HG02763 (cell line): Measurements from ENCODE around the gene ATXN1L.
"Not testable (repeated sequence)": the region's sequence is repeated elsewhere in the genome, so short reads cannot be mapped to it uniquely, and the experiment has no call there.

Experiments
- ATAC-seq: cut with Tn5 transposase; IDR thresholded peaks from one replicate; pipeline ENCODE4 v1.9.1; 2021; ENCODE audit warnings: mild to moderate bottlenecking, moderate library complexity; ENCODE audit not compliant: unreplicated experiment

The ATXN1L gene, protein sequence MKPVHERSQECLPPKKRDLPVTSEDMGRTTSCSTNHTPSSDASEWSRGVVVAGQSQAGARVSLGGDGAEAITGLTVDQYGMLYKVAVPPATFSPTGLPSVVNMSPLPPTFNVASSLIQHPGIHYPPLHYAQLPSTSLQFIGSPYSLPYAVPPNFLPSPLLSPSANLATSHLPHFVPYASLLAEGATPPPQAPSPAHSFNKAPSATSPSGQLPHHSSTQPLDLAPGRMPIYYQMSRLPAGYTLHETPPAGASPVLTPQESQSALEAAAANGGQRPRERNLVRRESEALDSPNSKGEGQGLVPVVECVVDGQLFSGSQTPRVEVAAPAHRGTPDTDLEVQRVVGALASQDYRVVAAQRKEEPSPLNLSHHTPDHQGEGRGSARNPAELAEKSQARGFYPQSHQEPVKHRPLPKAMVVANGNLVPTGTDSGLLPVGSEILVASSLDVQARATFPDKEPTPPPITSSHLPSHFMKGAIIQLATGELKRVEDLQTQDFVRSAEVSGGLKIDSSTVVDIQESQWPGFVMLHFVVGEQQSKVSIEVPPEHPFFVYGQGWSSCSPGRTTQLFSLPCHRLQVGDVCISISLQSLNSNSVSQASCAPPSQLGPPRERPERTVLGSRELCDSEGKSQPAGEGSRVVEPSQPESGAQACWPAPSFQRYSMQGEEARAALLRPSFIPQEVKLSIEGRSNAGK

DNA sequence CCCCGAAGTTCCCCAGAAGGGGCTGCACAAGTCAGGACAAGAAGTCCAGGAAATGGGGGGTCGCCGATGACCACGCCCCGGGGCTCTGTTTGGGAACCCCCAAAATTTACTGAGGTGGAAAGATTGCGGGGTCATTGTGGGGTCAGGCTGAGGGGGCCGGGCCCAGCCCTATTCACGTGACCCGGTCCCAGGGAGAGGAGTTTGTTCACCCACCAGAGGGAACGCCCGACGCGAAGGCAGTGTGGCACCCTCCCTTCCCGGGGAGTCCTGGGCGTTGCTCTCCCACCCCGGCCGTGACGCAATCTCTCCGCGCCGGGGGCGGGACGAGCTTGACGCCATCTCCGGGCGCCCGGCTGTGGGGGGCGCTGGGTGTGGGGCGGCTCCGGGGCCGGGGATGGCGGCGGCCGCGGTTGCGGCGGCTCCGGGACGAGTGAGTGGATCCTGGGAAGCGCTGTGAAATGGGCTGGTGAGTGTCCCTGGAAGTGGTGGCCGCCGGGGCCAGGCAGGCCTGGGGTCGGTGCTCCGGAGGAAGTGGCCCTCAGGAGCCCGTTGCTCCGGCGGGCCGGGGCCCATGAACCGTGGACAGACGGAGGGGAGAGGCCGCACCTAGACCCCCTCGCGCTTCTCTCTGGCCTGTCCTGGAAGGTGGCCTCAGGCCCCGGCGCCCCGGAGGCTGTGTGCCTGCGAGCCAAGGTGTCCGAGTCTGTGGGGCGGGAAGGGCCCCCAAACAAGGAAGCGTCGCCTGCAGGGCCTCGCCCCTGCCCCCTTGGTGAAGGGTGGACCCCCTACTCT lies at the start of gene ATXN1L:
TSS of gene ATXN1L (plus strand) at position 338 of the 792 bp plus-strand sequence. CDS start 3,765 bp downstream, outside the sequence.
- ATAC-seq: peak; percentile 73

DNA sequence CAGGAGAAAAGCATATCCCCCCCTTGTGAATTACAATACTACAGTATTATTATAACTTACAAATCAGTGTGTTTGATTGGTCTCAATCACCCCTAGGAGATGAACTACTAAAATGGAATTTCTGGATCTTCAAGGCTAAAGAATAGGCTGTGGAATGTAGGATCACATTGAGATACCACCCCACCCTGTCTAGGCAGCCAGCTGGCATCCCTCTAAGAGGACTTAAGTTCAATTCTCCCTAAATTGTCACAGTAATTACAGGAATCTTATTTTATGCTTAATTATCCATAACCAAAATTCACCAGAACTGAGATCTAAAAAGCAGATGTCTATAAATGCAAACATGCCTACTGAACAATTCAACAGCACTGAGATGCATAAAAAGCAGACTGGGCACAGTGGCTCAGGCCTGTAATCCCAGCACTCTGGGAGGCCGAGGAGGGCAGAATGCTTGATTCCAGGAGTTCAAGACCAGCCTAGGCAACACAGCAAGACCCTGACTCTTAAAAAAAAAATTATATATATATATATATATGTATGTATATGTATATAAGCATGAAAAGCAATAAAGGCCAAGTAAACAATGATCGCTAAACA lies 49.2 kb upstream of the ATXN1L start:
- ATAC-seq: no peak

DNA sequence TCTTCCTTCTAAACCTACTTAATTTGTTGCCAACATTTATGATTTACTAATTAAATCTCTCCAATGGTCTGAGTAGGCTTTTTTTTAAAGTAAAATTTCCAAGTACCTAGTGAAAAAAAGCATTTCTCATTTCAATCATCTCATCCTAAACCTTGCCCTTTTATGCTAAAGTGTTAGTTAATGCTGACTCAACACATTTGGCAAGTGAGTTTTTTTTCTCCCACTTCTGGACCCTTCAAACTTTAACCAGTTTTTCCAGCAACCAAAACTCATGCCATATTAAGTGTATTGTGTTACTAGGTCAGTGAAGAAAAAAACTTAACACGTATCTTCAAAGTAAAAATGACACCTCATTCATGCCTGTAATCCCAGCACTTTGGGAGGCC lies 42.5 kb upstream of the ATXN1L start:
- no peak for ATAC-seq

DNA sequence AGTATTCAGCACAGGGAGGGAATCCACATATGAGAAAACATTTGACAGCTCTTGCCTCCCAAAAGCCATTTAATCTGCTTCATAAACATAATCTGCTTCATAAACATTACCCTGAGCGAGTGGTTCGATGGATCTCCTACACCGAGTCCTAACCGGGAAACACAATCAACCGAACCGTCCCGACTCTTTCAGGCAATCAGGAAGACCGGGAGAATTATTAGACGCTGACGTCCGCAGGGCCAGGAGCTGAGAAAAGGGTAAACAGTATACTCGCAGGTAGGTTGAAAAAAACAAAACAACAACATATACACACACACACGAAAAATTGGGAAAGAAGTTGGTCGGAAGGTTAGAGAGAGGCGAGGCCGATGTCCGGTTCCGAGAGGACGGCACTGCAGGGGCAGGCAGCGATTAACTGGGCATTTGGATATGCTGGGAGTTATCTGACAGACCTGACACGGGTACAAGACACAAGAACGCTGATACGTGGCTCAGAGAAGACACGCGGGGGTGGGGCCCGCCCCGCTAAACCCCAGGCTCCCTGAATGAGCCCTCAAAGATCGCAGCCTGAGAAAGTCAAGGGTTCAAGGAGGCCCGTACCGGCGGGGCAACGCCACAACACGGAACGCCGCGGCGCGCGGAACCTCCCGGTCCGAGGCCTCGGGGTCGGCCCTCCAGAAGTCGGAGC lies 37.7 kb upstream of the ATXN1L start:
- ATAC-seq: peak; percentile 33

DNA sequence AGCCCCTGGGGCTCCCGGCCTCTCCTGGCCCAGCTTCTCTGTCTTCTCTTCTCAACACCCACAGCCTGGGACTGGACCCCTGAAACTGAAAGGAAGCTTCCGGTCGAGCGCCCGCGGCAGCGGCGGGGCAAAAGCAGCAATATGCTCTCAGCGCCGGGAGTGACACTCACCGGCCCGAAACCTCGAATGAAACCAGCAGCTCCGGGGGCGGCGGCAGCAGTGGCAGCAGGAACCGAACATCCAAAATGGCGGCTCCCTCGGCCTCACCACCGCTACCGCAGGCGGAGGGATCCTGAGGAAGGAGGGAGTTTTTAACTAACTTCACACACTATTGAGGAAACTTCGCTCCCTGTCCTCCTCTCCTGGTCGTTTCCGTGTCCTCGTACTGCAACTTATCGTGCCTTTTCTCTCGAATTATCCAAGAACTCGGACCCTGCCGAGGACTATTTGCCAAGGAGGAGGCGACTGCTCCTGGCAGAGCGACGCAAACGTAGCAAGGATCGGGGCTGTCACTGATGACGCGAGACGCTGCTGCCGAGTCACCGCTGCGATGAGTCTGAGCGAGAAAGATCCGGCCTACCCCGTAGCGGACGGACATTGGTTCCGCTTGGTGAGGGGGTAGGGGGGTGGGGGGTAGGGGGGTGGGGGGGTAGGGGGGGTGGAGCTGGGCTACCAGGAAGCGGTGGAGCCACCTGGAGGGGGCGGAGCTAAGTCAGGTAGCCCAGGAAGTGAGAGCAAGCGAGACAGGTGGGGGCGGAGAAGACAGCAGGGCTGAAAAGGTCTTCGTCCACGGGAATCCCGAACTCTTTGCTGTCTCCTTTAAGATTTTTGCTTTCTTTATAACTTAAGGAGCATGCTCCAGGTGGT lies 37.0 kb upstream of the ATXN1L start, which contains the start of gene AP1G1:
TSS of gene AP1G1 (minus strand) at position 242 of the 867 bp plus-strand sequence. CDS start 19,355 bp downstream, outside the sequence.
- peak; percentile 77 for ATAC-seq

DNA sequence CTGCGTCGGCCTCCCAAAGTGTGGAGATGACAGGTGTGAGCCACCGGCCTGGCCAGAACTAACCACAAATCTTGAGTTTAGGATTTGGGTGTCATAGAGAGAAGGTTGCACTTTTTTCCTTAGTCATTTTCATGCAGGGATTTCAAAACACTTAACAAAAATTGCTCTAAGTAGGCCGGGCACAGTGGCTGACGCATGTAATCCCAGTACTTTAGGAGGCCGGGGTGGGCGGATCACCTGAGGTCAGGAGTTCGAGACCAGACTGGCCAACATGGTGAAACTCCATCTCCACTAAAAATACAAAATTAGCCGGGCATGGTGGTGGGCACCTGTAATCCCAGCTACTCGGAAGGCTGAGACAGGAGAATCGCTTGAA lies 35.6 kb upstream of the ATXN1L start:
- ATAC-seq: not testable (repeated sequence)

DNA sequence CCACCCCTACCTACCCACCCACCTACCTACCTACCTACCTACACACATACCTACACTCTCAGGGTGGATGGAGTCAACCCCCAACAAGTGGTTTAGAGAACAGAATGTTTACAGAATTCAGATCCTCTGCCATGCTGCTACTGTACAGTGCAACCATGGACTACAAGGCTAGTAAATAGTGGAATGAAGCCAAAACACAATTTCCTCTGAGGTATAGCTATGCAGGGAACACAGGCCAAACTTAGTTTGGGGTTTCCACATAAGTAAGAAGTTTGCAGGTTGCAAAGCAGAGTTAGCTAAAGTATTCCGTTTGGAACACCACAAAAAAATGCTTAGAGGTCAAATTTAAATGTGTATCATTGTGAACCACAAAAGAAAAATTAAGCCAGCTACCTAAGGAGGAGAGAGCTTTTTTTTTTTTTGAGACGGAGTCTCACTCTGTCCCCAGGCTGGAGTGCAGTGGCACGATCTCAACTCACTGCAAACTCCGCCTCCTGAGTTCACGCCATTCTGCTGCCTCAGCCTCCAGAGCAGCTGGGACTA lies 34.4 kb upstream of the ATXN1L start:
- ATAC-seq: no peak

DNA sequence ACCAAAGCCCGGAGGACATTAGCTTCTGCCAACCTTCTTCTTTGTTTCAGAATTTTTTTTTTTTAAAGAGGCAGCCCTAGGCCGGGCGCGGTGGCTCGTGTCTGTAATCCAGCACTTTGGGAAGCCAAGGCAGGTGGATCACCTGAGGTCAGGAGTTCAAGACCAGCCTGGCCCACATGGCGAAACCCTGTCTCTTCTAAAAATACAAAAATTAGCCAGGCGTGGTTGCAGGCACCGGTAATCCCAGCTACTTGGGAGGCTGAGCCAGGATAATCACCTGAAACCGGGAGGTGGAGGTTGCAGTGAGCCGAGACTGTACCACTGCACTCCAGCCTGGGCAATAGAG lies 28.6 kb upstream of the ATXN1L start:
- not testable (repeated sequence) for ATAC-seq

DNA sequence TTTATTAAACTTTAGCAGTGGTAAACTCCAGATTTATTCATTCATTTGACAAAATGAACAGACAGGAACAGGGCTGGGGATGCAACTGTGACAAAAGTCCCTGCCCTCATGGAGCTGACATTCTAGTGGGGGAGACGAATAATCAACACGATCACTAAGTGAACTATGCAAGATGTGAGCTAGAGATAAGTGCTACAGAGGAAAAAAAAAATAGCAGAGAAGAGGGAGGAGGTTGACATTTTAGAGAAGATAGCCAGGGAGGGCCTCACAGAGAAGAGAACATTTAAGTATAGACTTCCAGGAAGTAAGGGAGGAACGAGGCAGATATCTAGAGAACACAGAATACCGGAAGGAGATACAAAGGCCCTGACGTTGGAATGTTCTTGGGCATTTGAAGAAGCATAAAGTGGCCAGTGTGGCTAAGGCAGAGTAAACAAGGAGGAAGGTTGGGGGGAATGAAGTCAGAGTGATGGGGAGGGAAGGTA lies 19.2 kb upstream of the ATXN1L start:
- ATAC-seq: no peak

DNA sequence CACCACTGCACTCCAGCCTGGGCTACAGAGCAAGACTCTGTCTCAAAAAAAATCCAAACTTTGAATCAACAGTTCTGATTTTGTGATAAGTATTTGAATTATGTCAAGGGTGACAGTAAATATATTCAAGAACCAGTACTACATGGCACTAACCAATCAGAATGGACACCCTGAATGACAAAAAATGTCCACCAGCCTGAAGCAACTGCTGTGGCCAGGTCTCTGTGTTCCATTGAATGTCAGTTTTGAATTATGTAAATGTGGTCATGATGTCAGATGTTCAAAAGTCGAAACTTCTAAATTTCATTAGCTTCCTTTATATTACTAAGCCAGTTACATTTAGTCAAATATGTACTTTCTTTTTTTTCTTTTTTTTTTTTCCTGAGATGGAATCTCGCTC lies 15.4 kb upstream of the ATXN1L start:
- ATAC-seq: no peak

DNA sequence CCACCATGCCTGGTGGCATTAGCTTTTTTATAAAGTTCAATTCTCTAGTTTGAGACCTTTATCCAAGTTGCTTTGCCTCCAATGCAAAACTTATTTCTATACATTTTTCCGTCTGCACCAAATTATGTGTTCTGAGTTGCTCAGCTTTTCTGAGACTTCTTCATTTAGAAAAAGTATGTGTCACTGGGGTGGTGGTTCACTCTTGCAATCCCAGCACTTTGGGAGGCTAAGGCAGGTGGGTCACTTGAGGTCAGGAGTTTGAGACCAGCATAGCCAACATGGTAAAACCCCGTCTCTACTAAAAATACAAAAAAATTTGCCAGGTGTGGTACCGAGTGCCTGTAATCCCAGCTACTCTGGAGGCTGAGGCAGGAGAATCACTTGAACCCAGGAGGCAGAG lies 14.1 kb upstream of the ATXN1L start:
- ATAC-seq: not testable (repeated sequence)

DNA sequence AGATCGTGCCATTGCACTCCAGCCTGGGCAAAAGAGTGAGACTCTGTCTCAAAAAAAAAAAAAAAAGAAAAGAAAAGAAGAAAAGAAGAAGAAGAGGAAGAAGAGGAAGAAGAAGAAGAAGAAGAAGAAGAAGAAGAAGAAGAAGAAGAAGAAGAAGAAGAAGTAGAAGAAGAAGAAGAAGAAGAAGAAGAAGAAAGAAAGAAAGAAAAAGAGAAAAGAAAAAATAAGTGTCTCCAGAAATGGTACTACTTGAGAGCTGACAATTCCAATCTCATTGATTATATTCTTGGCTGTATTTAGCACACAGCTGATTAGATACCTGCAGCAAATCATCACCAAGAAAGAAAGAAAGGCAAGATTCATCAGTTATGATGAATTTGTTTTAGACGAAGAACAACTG lies 13.7 kb upstream of the ATXN1L start:
- not testable (repeated sequence) for ATAC-seq

DNA sequence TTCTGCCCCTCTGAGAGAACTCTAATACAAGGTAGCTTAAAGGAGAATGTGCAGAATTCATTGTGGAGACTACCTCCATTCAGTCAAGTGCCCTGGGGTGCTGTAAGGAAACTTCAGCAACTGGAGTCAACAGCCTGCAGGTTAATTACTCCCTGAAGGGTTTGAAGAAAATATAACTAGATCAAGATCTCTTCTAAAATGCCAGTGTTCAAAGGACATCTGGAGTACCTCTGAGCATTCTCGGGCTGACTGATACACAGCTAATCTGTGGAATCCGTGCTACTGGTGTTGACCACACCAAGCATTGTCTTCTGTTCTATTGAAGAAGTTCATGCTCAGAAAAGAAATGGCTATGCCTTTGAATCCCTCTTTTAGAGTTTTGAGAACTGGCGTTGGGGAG lies 11.5 kb upstream of the ATXN1L start:
- no peak for ATAC-seq

DNA sequence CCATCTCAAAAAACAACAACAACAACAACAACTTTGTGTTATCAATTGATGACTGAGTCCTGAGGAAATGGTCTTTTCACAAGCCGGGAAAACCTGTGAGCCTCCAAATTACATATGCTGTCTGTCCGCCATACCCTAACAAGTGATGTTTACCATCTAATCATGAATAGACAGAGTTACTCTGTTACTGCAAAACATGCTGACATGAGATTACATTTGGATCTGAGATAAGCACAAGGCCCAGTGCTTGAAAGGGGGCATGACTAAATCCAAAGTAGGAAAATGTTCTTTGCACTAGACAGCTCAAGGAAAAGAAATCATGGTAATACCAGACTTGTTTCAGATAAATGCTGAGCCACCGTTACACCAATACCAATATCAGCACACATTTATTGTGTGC lies 8.6 kb upstream of the ATXN1L start:
- no peak for ATAC-seq

DNA sequence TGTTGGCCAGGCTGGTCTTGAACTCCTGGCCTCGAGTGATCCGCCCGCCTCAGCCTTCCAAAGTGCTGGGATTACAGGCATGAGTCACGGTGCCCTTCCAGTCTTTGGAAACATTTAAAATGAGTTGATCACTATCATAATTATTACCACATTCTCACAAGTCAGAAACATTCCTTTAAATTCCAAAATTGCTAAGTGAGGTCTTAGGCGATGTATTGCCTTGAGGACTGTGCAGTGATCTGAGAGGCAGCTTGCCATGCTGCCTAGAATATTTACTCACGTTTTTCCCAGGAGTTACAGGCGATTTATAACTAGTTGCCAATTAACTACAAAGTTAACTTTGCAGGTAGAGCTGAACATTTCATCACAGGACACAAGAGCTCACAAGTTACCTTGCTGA lies 5.7 kb upstream of the ATXN1L start:
- ATAC-seq: no peak

DNA sequence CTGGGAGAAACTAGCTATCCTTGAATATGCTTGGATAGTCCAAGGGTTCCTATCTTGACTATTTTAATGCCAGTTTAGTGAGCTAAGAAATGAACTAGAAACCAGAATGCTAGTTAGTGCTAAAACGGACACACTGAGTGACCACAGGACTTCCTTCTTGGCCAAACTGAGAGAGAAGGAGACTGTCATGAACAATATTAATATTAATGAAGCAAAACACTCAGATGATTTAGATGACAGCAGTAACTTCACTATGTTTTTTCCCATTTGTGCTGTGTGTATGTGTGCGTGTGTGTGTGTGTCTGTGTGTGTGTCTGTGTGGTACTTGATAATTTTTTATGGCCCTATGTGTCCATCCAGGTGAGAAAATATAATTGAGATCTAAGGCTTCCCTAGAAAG lies 2.2 kb upstream of the ATXN1L start:
- ATAC-seq: no peak

DNA sequence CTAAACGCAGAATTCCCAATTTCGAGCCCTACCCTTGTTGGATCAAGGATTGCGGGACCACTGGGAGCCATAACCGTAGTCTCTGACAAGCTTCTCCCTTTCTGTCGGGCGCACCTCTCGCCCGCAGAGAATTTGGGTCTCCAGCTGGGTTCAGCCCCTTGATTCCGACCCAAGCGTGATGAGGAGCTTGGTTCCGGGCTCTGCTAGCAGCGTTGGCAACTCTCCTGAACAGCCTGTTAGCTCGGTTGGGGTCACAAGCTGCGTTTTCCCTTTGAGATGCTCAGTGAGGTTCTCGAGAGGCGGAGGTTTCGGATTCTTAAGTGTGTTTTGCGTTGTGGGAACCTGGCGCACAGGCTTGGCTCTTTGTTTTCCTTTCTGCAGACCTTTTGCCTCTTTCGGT lies 655 bp downstream of the ATXN1L start:
- ATAC-seq: no peak

DNA sequence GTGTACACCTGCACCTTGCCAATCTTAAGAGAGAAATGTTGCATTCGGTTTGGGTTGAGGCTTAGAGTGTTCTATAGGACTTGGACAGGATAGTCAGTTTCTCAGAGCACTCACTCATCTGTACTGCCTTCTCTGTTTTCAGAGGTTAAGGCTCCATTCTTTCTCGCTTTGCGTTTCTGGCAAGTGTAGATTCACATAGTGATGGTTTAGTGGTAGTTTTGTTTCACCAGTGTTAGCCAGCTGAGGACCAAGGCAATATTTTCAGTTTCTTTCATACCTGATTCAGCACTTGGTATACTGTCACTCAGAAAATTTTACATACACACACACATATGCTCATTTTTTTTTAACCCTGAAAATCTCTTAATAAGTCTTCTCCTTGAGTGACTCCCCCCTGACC lies 1.3 kb downstream of the ATXN1L start:
- ATAC-seq: no peak

DNA sequence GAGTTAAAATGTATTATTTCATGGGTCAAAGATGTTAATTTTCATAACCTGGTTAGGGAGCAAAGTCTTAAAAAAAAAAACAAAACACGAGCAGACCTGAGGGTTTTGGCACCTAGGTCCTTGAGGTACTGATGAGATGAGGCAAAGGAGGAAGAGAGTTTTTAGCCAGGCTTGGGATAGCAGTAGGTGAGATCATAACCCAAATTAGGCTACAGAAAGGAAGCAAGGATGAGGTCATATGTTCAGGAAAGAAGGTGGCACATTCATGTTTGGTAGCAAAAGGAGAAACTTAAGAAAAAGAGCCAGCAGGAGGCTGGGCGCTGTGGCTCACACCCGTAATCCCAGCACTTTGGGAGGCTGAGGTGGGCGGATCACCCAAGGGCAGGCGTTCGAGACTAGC lies 2.8 kb downstream of the ATXN1L start:
- no peak for ATAC-seq
